A673 (cell line): ENCODE measurements around the gene SSR4. TPM values are rescaled to one million over a fixed set of nuclear protein-coding genes. Genes with fewer than 3 reads are reported as not detected.

ENCODE experiments used
- BruUV-seq: library from RNA; stranded (reverse); fragments of 400-500 nt; replicated peaks from 2 replicates; lab custom pipeline; 2021; lab: Mats Ljungman, UMichigan
- CTCF ChIA-PET: fragments of 300-600 bp; sonication (Branson Sonifier 250); formaldehyde crosslinking; loops from one replicate; lab custom pipeline; 2022; ENCODE audit warnings: antibody characterized with exemption; lab: Charles Lee
- POLR2A ChIA-PET: fragments of 300-600 bp; sonication (Branson Sonifier 250); formaldehyde crosslinking; loops from one replicate; lab custom pipeline; 2022; ENCODE audit warnings: antibody characterized with exemption; ENCODE audit not compliant: low non-redundant PET; lab: Charles Lee
- DNase-seq: peaks from one replicate; pipeline ENCODE4 v3.0.0-alpha.2; 2015; ENCODE audit warnings: low spot score
- H3K27ac ChIP-seq: fragments of 200-600 bp; sonication (generic); 2 replicates; pipeline ENCODE4 v1.5.1; 2016; ENCODE audit warnings: mixed run types, low read depth, mild to moderate bottlenecking, mixed read lengths, antibody characterized with exemption, low read length; ENCODE audit not compliant: poor library complexity, severe bottlenecking
- H3K27me3 ChIP-seq: fragments of 200-600 bp; sonication (generic); replicated peaks from 2 replicates; pipeline ENCODE4 v1.6.1; 2017; ENCODE audit warnings: mixed run types, low read depth, mild to moderate bottlenecking, mixed read lengths, antibody characterized with exemption, low read length; ENCODE audit not compliant: insufficient read depth, poor library complexity
- H3K36me3 ChIP-seq: fragments of 200-600 bp; sonication (generic); 2 replicates; pipeline ENCODE4 v1.6.1; 2016; ENCODE audit warnings: mixed run types, mild to moderate bottlenecking, mixed read lengths, antibody characterized with exemption, low read length; ENCODE audit not compliant: insufficient read depth, poor library complexity, severe bottlenecking
- H3K4me1 ChIP-seq: fragments of 200-600 bp; sonication (generic); 2 replicates; pipeline ENCODE4 v1.6.1; 2017; ENCODE audit warnings: mixed run types, mild to moderate bottlenecking, mixed read lengths, antibody characterized with exemption, low read length; ENCODE audit not compliant: insufficient read depth, poor library complexity, severe bottlenecking
- H3K4me3 ChIP-seq: fragments of 200-600 bp; sonication (generic); 2 replicates; pipeline ENCODE4 v1.5.1; 2016; ENCODE audit warnings: low read depth, mixed run types, mild to moderate bottlenecking, mixed read lengths, low read length; ENCODE audit not compliant: poor library complexity, severe bottlenecking
- H3K9me3 ChIP-seq: fragments of 200-600 bp; sonication (generic); 2 replicates; pipeline ENCODE4 v1.6.1; 2016; ENCODE audit warnings: mixed run types, low read depth, mild to moderate bottlenecking, mixed read lengths, antibody characterized with exemption, low read length; ENCODE audit not compliant: poor library complexity, severe bottlenecking
- CTCF ChIP-seq: fragments of 300-800, 200-600 bp; sonication (generic); conservative IDR thresholded peaks from 2 replicates; pipeline ENCODE4 v1.5.1; 2017; ENCODE audit warnings: low read depth, mild to moderate bottlenecking, antibody characterized with exemption, low read length, moderate library complexity, mixed read lengths
- EZH2 ChIP-seq: fragments of 200-600 bp; sonication (generic); IDR thresholded peaks from 2 replicates; pipeline ENCODE4 v1.6.1; 2017; ENCODE audit warnings: borderline replicate concordance, low read depth, mild to moderate bottlenecking, mixed read lengths, antibody characterized with exemption, low read length; ENCODE audit not compliant: poor library complexity, severe bottlenecking
- intact Hi-C: fragments of 100-400 bp; cut with micrococcal nuclease; formaldehyde crosslinking; loops from one replicate; pipeline ENCODE4 v1.10.0; 2022; ENCODE audit not compliant: unreplicated experiment
- total RNA-seq: library from RNA; stranded (reverse); gene quantifications from 2 replicates; pipeline ENCODE4 v1.2.3, GENCODE V29; 2021

The SSR4 gene
- total RNA-seq, 1 experiment from 2014 or later: 214 TPM

DNA sequence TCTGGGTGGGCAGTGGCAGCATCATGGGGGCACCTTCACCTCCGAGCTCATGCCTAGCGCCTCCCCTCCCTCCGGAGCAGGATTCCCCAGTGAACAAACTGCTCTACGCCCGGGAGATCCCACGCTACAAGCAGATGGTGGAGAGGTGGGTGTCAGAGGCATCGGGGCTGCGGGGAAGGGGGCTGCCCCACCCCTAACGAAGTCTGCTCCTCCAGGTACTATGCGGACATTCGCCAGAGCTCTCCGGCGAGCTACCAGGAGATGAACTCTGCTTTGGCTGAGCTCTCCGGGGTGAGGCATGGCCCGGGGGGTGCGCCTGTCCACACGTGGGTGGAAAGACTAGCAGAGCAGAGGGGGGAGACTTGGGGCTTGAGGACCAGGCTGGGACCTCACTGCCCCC lies 16.3 kb upstream of the SSR4 start:
- POLR2A ChIA-PET: no interaction called here

GRCh38 chrX:153778684-153779101 lies 15.8 kb upstream of the SSR4 start:
- Histone ChIP-seq H3K27me3 (no peaks in the 10 kb centered on the region), H3K36me3 (no peaks in the 10 kb centered on the region), H3K4me3 (no peak overlapping the region), H3K9me3 (no peaks in the 10 kb centered on the region), H3K4me1 (no peaks in the 10 kb centered on the region), H3K27ac (no peak overlapping the region)
- CTCF ChIA-PET: interaction anchor here (0.5 kb wide), 1 partner anchor 308 kb away, joined by 6 read pairs; no protein-coding TSS in a partner anchor
- peak; percentile 27; the same call in 1 of the 2 replicates for TF ChIP-seq CTCF
- TF ChIP-seq EZH2: no peak
- POLR2A ChIA-PET: no interaction called here
- DNase-seq: no peak
- intact Hi-C loops: no loop called here
- BruUV-seq: no TSS peak

More for the DNA sequence above, 16.3 kb upstream of the SSR4 start:
- Histone ChIP-seq H3K27ac (no peak overlapping the region), H3K4me1 (no peaks in the 10 kb centered on the region), H3K9me3 (no peaks in the 10 kb centered on the region), H3K27me3 (no peaks in the 10 kb centered on the region), H3K4me3 (no peak overlapping the region), H3K36me3 (no peaks in the 10 kb centered on the region)
- TF ChIP-seq EZH2 (no peak), CTCF (no peak)
- CTCF ChIA-PET: no interaction called here
- DNase-seq: no peak
- no TSS peak for BruUV-seq
- intact Hi-C loops: no loop called here

GRCh38 chrX:153779891-153780677 lies 14.4 kb upstream of the SSR4 start:
- CTCF ChIA-PET: no interaction called here
- POLR2A ChIA-PET: no interaction called here
- Histone ChIP-seq H3K4me3 (no peak overlapping the region), H3K27me3 (no peaks in the 10 kb centered on the region), H3K4me1 (no peaks in the 10 kb centered on the region), H3K36me3 (no peaks in the 10 kb centered on the region), H3K27ac (no peak overlapping the region), H3K9me3 (no peaks in the 10 kb centered on the region)
- TF ChIP-seq CTCF (no peak), EZH2 (no peak)
- DNase-seq: no peak
- intact Hi-C loops: no loop called here
- no TSS peak for BruUV-seq
